HG03469 (cell line): ENCODE results near the gene GPC6.
"Not testable (repeated sequence)": the region's sequence is repeated elsewhere in the genome, so short reads cannot be mapped to it uniquely, and the experiment has no call there.

ENCODE experiments used
- ATAC-seq: cut with Tn5 transposase; IDR thresholded peaks from one replicate; pipeline ENCODE4 v1.9.1; 2021; ENCODE audit warnings: mild to moderate bottlenecking, moderate library complexity, moderate number of reproducible peaks; ENCODE audit not compliant: unreplicated experiment

Gene GPC6

GRCh38 chr13:93226623-93227279 lies at the start of gene GPC6:
Gene GPC6 (plus strand): TSS chr13:93226807.
- no peak for ATAC-seq

GRCh38 chr13:93180356-93180969 lies 46.1 kb upstream of the GPC6 start:
- ATAC-seq: no peak

GRCh38 chr13:93182406-93182805 lies 44.2 kb upstream of the GPC6 start:
- no peak for ATAC-seq

GRCh38 chr13:93183302-93183701 lies 43.3 kb upstream of the GPC6 start:
- ATAC-seq: no peak

GRCh38 chr13:93190006-93190405 lies 36.6 kb upstream of the GPC6 start:
- ATAC-seq: no peak

- ATAC-seq: no peak
These were observed 32.9 kb upstream of the GPC6 start for GRCh38 chr13:93193682-93194081.

- no peak for ATAC-seq
These were observed 26.8 kb upstream of the GPC6 start for GRCh38 chr13:93199856-93200255.

- ATAC-seq: no peak
These were observed 26.0 kb upstream of the GPC6 start for GRCh38 chr13:93200626-93201025.

- no peak for ATAC-seq
These were observed 24.5 kb upstream of the GPC6 start for GRCh38 chr13:93201992-93202558.

GRCh38 chr13:93206778-93207392 lies 19.7 kb upstream of the GPC6 start:
- ATAC-seq: not testable (repeated sequence)

GRCh38 chr13:93216122-93216521 lies 10.5 kb upstream of the GPC6 start:
- no peak for ATAC-seq

GRCh38 chr13:93217721-93218261 lies 8.8 kb upstream of the GPC6 start:
- ATAC-seq: no peak

- no peak for ATAC-seq
These were observed 8.0 kb upstream of the GPC6 start for GRCh38 chr13:93218583-93218982.

GRCh38 chr13:93220073-93220472 lies 6.5 kb upstream of the GPC6 start:
- ATAC-seq: no peak

- no peak for ATAC-seq
These were observed 3.6 kb upstream of the GPC6 start for GRCh38 chr13:93222976-93223375.

GRCh38 chr13:93224535-93224934 lies 2.1 kb upstream of the GPC6 start:
- ATAC-seq: no peak

- no peak for ATAC-seq
These were observed 997 bp upstream of the GPC6 start for GRCh38 chr13:93225610-93226009.

- no peak for ATAC-seq
These were observed 463 bp upstream of the GPC6 start for GRCh38 chr13:93226065-93226622.

- ATAC-seq: no peak
These were observed 772 bp downstream of the GPC6 start for GRCh38 chr13:93227280-93227877.

GRCh38 chr13:93227878-93228642 lies 1.5 kb downstream of the GPC6 start:
- no peak for ATAC-seq
